Rectal smooth muscle tissue (tissue), 1 donor: ENCODE results near the gene MALT1.

Experiments
- H3K27ac ChIP-seq: one replicate; pipeline ENCODE4 v1.7.0; 2013; ENCODE audit warnings: low read depth, low read length, inconsistent platforms
- H3K27me3 ChIP-seq: one replicate; pipeline ENCODE4 v1.7.0; 2013; ENCODE audit warnings: low read length; ENCODE audit not compliant: control insufficient read depth, insufficient read depth
- H3K36me3 ChIP-seq: one replicate; pipeline ENCODE4 v1.7.0; 2013; ENCODE audit warnings: low read length; ENCODE audit not compliant: control insufficient read depth, insufficient read depth
- H3K4me1 ChIP-seq: one replicate; pipeline ENCODE4 v1.7.0; 2013; ENCODE audit warnings: low read length; ENCODE audit not compliant: control insufficient read depth, insufficient read depth
- H3K4me3 ChIP-seq: one replicate; pipeline ENCODE4 v1.7.0; 2013; ENCODE audit warnings: low read length
- H3K9ac ChIP-seq: one replicate; pipeline ENCODE4 v1.7.0; 2013; ENCODE audit warnings: low read length

The MALT1 gene

DNA sequence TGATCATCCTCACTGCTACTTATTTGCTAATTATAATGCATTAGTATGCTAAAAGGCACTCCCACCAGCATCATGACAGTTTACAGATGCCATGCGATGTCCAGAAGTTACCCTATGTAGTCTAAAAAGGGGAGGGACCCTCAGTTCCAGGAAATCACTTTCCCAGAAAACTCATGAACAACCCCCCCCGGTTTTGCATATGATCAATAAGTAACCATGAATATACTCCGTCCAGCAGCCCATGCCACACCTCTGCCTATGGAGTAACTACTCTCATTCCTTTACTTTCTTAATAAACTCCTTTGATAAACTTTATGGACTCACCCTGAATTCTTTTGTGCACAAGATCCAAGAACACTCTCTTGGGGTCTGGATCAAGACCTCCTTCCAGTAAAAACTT lies 86.8 kb downstream of the MALT1 start:
- Histone ChIP-seq H3K4me1 (no peaks in the 10 kb centered on the region), H3K27me3 (peaks cover 3% of the 10 kb centered on the region), H3K27ac (no peak overlapping the region), H3K36me3 (no peaks in the 10 kb centered on the region), H3K9ac (no peak overlapping the region), H3K4me3 (no peak overlapping the region)

DNA sequence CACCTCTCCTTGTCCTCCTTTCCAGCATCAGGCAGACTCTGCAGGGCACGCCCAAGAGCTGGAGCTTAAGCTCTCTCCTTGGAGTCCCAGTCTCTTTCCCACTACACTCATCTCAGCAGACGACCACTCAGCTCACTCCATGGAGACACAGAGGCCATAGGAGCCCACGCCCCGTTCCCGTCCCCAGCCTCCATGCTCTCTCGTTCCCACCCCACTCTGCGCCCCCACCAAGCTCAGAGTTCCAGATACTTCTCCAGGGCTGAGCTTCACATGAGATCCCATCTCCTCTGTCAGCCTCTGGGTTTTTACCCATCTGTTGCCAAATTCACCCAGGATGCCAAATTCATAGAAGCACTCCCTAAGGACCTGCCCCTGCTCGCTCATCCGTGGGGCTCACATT lies 87.3 kb downstream of the MALT1 start:
- no peaks in the 10 kb centered on the region for H3K36me3 ChIP-seq
- H3K4me1 ChIP-seq: no peaks in the 10 kb centered on the region
- no peak overlapping the region for H3K27ac ChIP-seq
- H3K27me3 ChIP-seq: peaks cover 3% of the 10 kb centered on the region
- H3K4me3 ChIP-seq: no peak overlapping the region
- no peak overlapping the region for H3K9ac ChIP-seq

- no peak overlapping the region for H3K9ac ChIP-seq
- no peak overlapping the region for H3K27ac ChIP-seq
These were observed 90.1 kb downstream of the MALT1 start for GRCh38 chr18:58761241-58761969.

GRCh38 chr18:58761970-58762780 lies 90.9 kb downstream of the MALT1 start:
- Histone ChIP-seq H3K4me3 (no peak overlapping the region), H3K36me3 (no peaks in the 10 kb centered on the region), H3K9ac (no peak overlapping the region), H3K27me3 (peaks cover 3% of the 10 kb centered on the region), H3K4me1 (no peaks in the 10 kb centered on the region), H3K27ac (no peak overlapping the region)

More at GRCh38 chr18:58761241-58761969, 90.1 kb downstream of the MALT1 start:
- no peaks in the 10 kb centered on the region for H3K36me3 ChIP-seq
- peaks cover 3% of the 10 kb centered on the region for H3K27me3 ChIP-seq
- H3K4me1 ChIP-seq: no peaks in the 10 kb centered on the region
- H3K4me3 ChIP-seq: no peak overlapping the region

GRCh38 chr18:58762781-58763171 lies 91.5 kb downstream of the MALT1 start:
- peaks cover 3% of the 10 kb centered on the region for H3K27me3 ChIP-seq
- no peaks in the 10 kb centered on the region for H3K4me1 ChIP-seq
- H3K36me3 ChIP-seq: no peaks in the 10 kb centered on the region
- no peak overlapping the region for H3K9ac ChIP-seq
- H3K4me3 ChIP-seq: no peak overlapping the region
- H3K27ac ChIP-seq: no peak overlapping the region

- H3K9ac ChIP-seq: no peak overlapping the region
- H3K36me3 ChIP-seq: no peaks in the 10 kb centered on the region
- peaks cover 3% of the 10 kb centered on the region for H3K27me3 ChIP-seq
- H3K27ac ChIP-seq: no peak overlapping the region
- H3K4me1 ChIP-seq: peaks cover 2% of the 10 kb centered on the region
- no peak overlapping the region for H3K4me3 ChIP-seq
These were observed 94.9 kb downstream of the MALT1 start for GRCh38 chr18:58766164-58766563.

GRCh38 chr18:58766946-58767345 lies 95.7 kb downstream of the MALT1 start:
- Histone ChIP-seq H3K36me3 (no peaks in the 10 kb centered on the region), H3K27ac (no peak overlapping the region), H3K4me1 (peaks cover 2% of the 10 kb centered on the region), H3K4me3 (no peak overlapping the region), H3K9ac (no peak overlapping the region), H3K27me3 (peaks cover 3% of the 10 kb centered on the region)

DNA sequence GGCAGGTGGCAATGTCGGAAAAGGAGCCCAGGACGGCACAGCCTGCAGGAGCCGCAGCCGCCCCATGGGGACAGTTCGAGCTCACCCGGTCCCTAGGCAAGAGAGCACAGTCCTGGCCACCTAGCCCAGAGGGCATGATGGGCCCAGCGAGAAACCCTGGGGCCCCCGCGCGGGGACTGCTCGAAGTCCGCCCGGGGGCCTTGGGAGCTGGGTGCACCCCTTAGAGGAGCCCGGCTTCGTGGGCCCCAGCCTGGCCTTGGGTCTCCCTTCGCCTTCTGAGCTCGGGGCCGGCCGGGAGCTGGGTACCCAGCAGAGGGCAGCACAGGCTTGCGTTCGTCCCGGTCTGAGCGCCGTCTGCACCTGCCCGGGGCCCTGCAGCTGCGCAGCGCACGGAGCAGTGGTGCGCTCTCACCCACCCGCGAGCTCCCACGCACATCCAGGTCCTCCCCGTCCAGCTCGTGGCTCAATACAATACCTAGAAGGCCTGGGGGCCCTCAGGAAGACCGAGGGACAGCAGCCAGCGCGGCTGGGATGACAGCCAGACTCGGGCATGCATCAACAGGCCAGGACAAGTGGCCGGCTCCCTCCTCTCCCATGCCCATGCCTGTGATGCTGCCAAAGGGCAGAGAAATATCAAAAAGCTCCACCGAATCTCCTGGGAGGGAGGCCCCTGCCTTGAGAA lies 97.2 kb downstream of the MALT1 start:
- H3K4me1 ChIP-seq: peaks cover 2% of the 10 kb centered on the region
- peak overlapping the region; percentile 49 for H3K4me3 ChIP-seq
- no peak overlapping the region for H3K27ac ChIP-seq
- no peak overlapping the region for H3K9ac ChIP-seq
- no peaks in the 10 kb centered on the region for H3K36me3 ChIP-seq
- no peaks in the 10 kb centered on the region for H3K27me3 ChIP-seq

GRCh38 chr18:58769321-58769720 lies 98.1 kb downstream of the MALT1 start:
- Histone ChIP-seq H3K4me3 (no peak overlapping the region), H3K4me1 (peaks cover 2% of the 10 kb centered on the region), H3K27me3 (no peaks in the 10 kb centered on the region), H3K9ac (no peak overlapping the region), H3K27ac (no peak overlapping the region), H3K36me3 (no peaks in the 10 kb centered on the region)

DNA sequence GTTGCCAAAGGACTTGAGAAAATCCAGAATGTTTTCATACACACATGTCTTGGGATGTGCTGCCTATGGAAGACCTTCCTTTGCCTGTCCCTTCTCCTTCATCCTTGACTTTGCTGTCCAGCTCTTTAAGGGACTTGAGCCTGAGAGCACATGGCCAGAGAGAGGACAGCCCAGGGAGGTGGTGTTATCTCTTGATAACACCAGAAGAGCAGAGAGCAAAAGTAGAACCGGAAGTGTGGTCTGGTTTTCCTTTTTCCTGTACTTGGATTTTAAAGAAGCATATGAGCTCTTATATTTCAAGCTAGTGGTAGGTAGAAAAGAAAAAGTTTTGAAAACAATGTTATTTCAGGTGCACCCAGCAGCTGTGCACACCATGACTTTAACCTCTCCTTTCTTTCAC lies 99.3 kb downstream of the MALT1 start:
- Histone ChIP-seq H3K9ac (no peak overlapping the region), H3K27ac (no peak overlapping the region), H3K27me3 (no peaks in the 10 kb centered on the region), H3K36me3 (no peaks in the 10 kb centered on the region), H3K4me1 (peaks cover 2% of the 10 kb centered on the region), H3K4me3 (no peak overlapping the region)

GRCh38 chr18:58772161-58772560 lies 100.9 kb downstream of the MALT1 start:
- H3K9ac ChIP-seq: no peak overlapping the region
- H3K4me3 ChIP-seq: no peak overlapping the region
- no peaks in the 10 kb centered on the region for H3K36me3 ChIP-seq
- no peaks in the 10 kb centered on the region for H3K27me3 ChIP-seq
- H3K27ac ChIP-seq: no peak overlapping the region
- H3K4me1 ChIP-seq: peaks cover 2% of the 10 kb centered on the region

DNA sequence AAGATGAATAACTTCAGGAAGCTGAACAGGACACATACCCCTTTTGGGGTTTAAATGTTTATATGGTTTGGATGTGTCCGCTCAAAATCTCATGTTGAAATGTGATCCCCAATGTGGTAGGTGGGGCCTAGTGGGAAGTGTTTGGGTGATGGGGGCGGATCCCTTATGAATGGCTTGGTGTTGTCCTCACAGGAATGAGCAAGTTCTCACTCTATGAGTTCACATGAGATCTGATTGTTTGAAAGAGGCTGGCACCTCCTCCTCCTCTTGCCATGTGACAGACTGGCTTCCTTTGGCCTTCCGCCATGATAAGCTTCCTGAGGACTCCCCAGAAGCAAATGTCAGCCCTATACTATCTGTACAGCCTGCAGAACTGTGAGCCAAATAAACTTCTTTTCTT lies 104.8 kb downstream of the MALT1 start:
- Histone ChIP-seq H3K36me3 (no peaks in the 10 kb centered on the region), H3K4me3 (no peak overlapping the region), H3K27ac (no peak overlapping the region), H3K27me3 (no peaks in the 10 kb centered on the region), H3K4me1 (no peaks in the 10 kb centered on the region), H3K9ac (no peak overlapping the region)
